Stimulated activated CD8-positive, alpha-beta memory T cell treated with anti-CD3 and anti-CD28 coated beads, Interleukin-12 subunit alpha, Interleukin-12 subunit beta, amount 100 ng/mL, for 24 hours (primary cell): ENCODE data around the gene SAMD5.
"Not testable (repeated sequence)": the region's sequence is repeated elsewhere in the genome, so short reads cannot be mapped to it uniquely, and the experiment has no call there.

Experiments
- DNase-seq: peaks from one replicate; pipeline ENCODE4 v3.0.0-alpha.2; 2020; ENCODE audit errors: extremely low read depth

The SAMD5 gene

GRCh38 chr6:147528511-147529145, 20.1 kb downstream of the SAMD5 start:
- DNase-seq = no peak

- no peak for DNase-seq
These were observed 21.9 kb downstream of the SAMD5 start for GRCh38 chr6:147530132-147531060.

- DNase-seq = no peak
These were observed 22.8 kb downstream of the SAMD5 start for GRCh38 chr6:147531321-147531720.

GRCh38 chr6:147534116-147534860, 25.8 kb downstream of the SAMD5 start:
- no peak for DNase-seq

GRCh38 chr6:147538821-147539220, 30.3 kb downstream of the SAMD5 start:
- no peak for DNase-seq

- DNase-seq = no peak
These were observed 31.6 kb downstream of the SAMD5 start for GRCh38 chr6:147540075-147540474.

GRCh38 chr6:147542436-147542835, 33.9 kb downstream of the SAMD5 start:
- not testable (repeated sequence) for DNase-seq

GRCh38 chr6:147544420-147544819, 35.9 kb downstream of the SAMD5 start:
- DNase-seq = no peak

- DNase-seq = no peak
These were observed 38.2 kb downstream of the SAMD5 start for GRCh38 chr6:147546501-147547368.

- DNase-seq = no peak
These were observed 38.9 kb downstream of the SAMD5 start for GRCh38 chr6:147547369-147547902.

GRCh38 chr6:147548921-147549475, 40.5 kb downstream of the SAMD5 start:
- DNase-seq = no peak

- DNase-seq = no peak
These were observed 41.0 kb downstream of the SAMD5 start for GRCh38 chr6:147549531-147549930.

- DNase-seq = no peak
These were observed 43.5 kb downstream of the SAMD5 start for GRCh38 chr6:147551976-147552375.

GRCh38 chr6:147553099-147553498, 44.6 kb downstream of the SAMD5 start:
- DNase-seq = no peak

GRCh38 chr6:147554281-147554680, 45.8 kb downstream of the SAMD5 start:
- no peak for DNase-seq

GRCh38 chr6:147559006-147559405, 50.5 kb downstream of the SAMD5 start:
- DNase-seq = no peak

GRCh38 chr6:147560670-147561069, 52.2 kb downstream of the SAMD5 start:
- DNase-seq = no peak

GRCh38 chr6:147561726-147562125, 53.2 kb downstream of the SAMD5 start:
- no peak for DNase-seq

GRCh38 chr6:147563472-147563871, 55.0 kb downstream of the SAMD5 start:
- no peak for DNase-seq

GRCh38 chr6:147564556-147564955, 56.1 kb downstream of the SAMD5 start:
- no peak for DNase-seq
